SK-N-MC (cell line): ENCODE measurements around the gene KCNH2.

ENCODE experiments used
- EZH2 ChIP-seq: fragments of 200-600 bp; sonication (generic); IDR thresholded peaks from one replicate; pipeline ENCODE4 v1.6.1; 2017; ENCODE audit warnings: antibody characterized with exemption
- POLR2AphosphoS5 ChIP-seq: IDR thresholded peaks from 2 replicates; pipeline ENCODE4 v1.6.1; 2012; ENCODE audit warnings: mild to moderate bottlenecking, low read depth, low read length, borderline replicate concordance

- TF ChIP-seq POLR2AphosphoS5, result no peak
- no peak for TF ChIP-seq EZH2
Observed at GRCh38 chr7:150902078-150903033, 75.8 kb downstream of the KCNH2 start.
